Measurements from ENCODE around the gene MBD3.
A peak's percentile ranks its signal among the peaks of the same experiment; 100 is the strongest.
"Not testable (repeated sequence)": the region's sequence is repeated elsewhere in the genome, so short reads cannot be mapped to it uniquely, and the experiment has no call there.

The MBD3 gene, protein sequence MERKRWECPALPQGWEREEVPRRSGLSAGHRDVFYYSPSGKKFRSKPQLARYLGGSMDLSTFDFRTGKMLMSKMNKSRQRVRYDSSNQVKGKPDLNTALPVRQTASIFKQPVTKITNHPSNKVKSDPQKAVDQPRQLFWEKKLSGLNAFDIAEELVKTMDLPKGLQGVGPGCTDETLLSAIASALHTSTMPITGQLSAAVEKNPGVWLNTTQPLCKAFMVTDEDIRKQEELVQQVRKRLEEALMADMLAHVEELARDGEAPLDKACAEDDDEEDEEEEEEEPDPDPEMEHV

DNA sequence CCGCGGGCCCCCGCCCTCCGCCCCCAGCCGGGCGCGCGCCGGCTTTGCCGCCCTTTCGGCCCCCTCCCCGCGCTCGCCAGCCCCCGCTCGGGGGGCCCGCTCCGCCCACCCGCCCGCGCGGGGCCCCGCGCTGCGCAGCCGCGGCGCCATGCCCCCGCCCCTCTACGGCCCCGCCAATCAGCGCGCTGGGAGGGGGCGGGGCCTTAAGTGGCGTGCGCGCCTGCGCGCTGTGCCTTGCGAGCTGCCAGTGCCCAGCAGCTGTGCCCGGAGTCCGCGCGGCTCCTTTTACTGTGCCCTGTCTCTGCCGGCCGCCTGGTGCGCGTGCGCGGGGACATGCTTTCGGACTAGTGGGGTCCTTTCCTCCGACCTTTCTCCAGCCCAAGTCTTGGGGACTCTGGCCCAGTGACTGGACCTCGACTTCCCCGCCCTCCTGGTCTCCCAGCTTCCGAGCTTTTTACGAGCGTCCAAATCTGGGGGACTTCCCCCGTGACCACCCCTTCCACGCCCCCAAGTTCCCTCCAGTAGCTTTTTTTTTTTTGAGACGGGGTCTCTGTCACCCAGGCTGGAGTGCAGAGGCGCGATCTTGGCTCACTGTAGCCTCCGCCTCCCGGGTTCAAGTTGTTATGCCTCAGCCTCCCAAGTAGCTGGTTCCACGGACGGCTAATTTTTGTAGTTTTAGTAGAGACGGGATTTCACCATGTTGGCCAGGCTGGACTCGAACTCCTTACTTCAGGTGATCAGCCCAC is at the start of gene MBD3:
MBD3 (minus strand) TSS at position 111 of the 746 bp plus-strand sequence. CDS start 234 bp downstream, outside the sequence.
- no peaks in the 10 kb centered on the region for H3K9me3 ChIP-seq (ENCODE audit: control insufficient read depth in 5 of 5, low read length in 5 of 5)

DNA sequence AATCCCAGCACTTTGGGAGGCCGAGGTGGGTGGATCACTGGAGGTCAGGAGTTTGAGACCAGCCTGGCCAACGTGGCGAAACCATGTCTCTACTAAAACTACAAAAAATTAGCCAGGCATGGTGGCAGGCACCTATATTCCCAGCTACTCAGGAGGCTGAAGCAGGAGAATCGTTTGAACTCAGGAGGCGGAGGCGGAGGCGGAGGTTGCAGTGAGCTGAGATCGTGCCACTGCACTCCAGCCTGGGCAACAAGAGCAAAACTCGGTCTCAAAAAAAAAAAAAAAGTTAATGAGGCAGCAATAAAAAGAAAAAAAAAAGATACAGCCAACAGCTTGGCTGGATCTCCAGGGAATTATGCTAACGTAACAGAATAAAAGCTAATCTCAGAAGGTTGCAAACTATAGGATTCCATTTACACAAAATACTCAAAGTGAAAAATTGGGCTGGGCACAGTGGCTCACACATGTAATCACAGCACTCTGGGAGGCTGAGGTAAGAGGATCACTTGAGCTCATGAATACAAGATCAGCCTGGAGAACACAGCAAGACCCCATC is 48.3 kb upstream of the MBD3 start:
- H3K9me3 ChIP-seq (ENCODE audit: control insufficient read depth in 5 of 5, low read length in 5 of 5); H3K27ac ChIP-seq (ENCODE audit: low read depth, low read length); H3K27me3 ChIP-seq (ENCODE audit: control insufficient read depth in 5 of 5, insufficient read depth in 4 of 5, low read length in 5 of 5); H3K4me1 ChIP-seq (ENCODE audit: control insufficient read depth in 5 of 5, insufficient read depth in 5 of 5, low read length in 5 of 5); H3K9ac ChIP-seq (ENCODE audit: low read length in 5 of 5); H3K4me3 ChIP-seq (ENCODE audit: low read depth in 1 of 5, low read length in 5 of 5): not testable (repeated sequence)
- H3K36me3 ChIP-seq (ENCODE audit: control insufficient read depth in 5 of 5, insufficient read depth in 5 of 5, low read length in 5 of 5) = peaks cover 0 to 72% (median 34%) of the 10 kb centered on the region in 5 donors

More for the DNA sequence above, at the start of gene MBD3:
- H3K9ac ChIP-seq (ENCODE audit: low read length in 5 of 5) = peak within 1 kb of the TSS; percentile 79 to 97 (median 93)
- H3K27ac ChIP-seq (ENCODE audit: low read depth, low read length) = peak within 1 kb of the TSS; percentile 69
- no peaks in the 10 kb centered on the region for H3K27me3 ChIP-seq (ENCODE audit: control insufficient read depth in 5 of 5, insufficient read depth in 4 of 5, low read length in 5 of 5)
- peaks cover 0 to 16% (median 13%) of the 10 kb centered on the region in 5 donors for H3K36me3 ChIP-seq (ENCODE audit: control insufficient read depth in 5 of 5, insufficient read depth in 5 of 5, low read length in 5 of 5)
- peak within 1 kb of the TSS; percentile 70 to 80 (median 78) for H3K4me3 ChIP-seq (ENCODE audit: low read depth in 1 of 5, low read length in 5 of 5)
- peaks cover 3 to 43% (median 31%) of the 10 kb centered on the region in 5 donors for H3K4me1 ChIP-seq (ENCODE audit: control insufficient read depth in 5 of 5, insufficient read depth in 5 of 5, low read length in 5 of 5)

DNA sequence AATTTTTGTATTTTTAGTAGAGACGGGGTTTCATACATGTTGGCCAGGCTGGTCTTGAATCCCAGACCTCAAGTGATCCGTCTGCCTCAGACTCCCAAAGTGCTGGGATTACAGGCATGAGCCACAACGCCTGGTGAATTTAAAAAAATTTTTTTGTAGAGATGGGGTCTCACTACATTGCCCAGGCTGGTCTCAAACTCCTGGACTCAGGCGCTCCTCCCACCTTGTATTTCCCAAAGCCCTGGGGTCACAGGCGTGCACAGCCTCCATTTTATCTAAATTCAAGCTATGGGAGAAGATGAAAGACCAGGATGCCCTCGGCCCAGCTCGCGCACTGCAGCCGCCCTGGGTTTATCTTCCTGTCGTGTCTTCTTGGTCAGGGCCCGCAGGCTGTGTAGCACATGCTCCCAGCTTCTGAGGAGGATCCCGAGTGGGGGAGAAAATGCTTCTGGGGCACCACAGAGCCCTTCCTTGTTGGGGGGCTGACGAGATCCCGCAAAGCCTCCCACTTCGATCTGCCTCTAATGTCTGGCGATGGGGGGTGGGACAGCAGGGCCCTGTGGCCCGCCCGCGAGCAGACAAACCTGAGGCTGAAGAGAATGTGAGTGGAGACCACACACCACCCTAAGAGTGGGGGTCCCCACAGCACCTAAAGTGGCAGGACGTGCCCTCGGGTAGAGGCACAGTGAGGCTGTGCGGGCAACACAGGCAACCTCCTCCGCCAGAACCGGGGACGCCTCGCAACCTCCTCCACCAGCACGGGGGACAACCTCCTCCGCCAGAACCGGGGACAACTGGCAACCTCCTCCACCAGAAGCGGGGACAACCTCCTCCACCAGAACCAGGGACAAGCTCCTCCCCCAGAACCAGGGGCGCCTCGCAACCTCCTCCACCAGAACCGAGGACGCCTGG is 43.9 kb upstream of the MBD3 start:
- Histone ChIP-seq H3K36me3 (ENCODE audit: control insufficient read depth in 5 of 5, insufficient read depth in 5 of 5, low read length in 5 of 5) (peaks cover 0 to 57% (median 24%) of the 10 kb centered on the region in 5 donors), H3K9me3 (ENCODE audit: control insufficient read depth in 5 of 5, low read length in 5 of 5) (peaks cover 0 to 4% (median 3%) of the 10 kb centered on the region in 5 donors), H3K27ac (ENCODE audit: low read depth, low read length) (no peak overlapping the region), H3K4me3 (ENCODE audit: low read depth in 1 of 5, low read length in 5 of 5) (no peak overlapping the region), H3K27me3 (ENCODE audit: control insufficient read depth in 5 of 5, insufficient read depth in 4 of 5, low read length in 5 of 5) (no peaks in the 10 kb centered on the region), H3K9ac (ENCODE audit: low read length in 5 of 5) (no peak overlapping the region), H3K4me1 (ENCODE audit: control insufficient read depth in 5 of 5, insufficient read depth in 5 of 5, low read length in 5 of 5) (no peaks in the 10 kb centered on the region)

DNA sequence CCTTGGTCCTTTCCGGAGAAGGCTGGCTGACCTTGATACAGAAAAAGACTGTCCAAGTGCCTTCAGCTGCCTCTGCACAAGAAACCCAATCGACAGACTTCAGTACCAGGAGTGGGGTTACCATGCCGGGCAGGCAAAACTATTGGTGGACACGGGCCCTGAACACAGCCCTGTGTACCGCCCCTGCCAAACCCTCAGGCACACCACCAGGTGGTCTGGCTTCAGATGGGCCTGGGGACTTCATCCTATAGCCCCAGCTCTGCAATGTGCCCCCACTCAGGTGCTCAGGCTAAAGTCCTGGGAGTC is 42.2 kb upstream of the MBD3 start:
- Histone ChIP-seq H3K9me3 (ENCODE audit: control insufficient read depth in 5 of 5, low read length in 5 of 5) (peaks cover 0 to 4% (median 3%) of the 10 kb centered on the region in 5 donors), H3K36me3 (ENCODE audit: control insufficient read depth in 5 of 5, insufficient read depth in 5 of 5, low read length in 5 of 5) (peaks cover 0 to 66% (median 24%) of the 10 kb centered on the region in 5 donors), H3K4me1 (ENCODE audit: control insufficient read depth in 5 of 5, insufficient read depth in 5 of 5, low read length in 5 of 5) (no peaks in the 10 kb centered on the region), H3K4me3 (ENCODE audit: low read depth in 1 of 5, low read length in 5 of 5) (no peak overlapping the region), H3K9ac (ENCODE audit: low read length in 5 of 5) (no peak overlapping the region), H3K27me3 (ENCODE audit: control insufficient read depth in 5 of 5, insufficient read depth in 4 of 5, low read length in 5 of 5) (no peaks in the 10 kb centered on the region), H3K27ac (ENCODE audit: low read depth, low read length) (no peak overlapping the region)

DNA sequence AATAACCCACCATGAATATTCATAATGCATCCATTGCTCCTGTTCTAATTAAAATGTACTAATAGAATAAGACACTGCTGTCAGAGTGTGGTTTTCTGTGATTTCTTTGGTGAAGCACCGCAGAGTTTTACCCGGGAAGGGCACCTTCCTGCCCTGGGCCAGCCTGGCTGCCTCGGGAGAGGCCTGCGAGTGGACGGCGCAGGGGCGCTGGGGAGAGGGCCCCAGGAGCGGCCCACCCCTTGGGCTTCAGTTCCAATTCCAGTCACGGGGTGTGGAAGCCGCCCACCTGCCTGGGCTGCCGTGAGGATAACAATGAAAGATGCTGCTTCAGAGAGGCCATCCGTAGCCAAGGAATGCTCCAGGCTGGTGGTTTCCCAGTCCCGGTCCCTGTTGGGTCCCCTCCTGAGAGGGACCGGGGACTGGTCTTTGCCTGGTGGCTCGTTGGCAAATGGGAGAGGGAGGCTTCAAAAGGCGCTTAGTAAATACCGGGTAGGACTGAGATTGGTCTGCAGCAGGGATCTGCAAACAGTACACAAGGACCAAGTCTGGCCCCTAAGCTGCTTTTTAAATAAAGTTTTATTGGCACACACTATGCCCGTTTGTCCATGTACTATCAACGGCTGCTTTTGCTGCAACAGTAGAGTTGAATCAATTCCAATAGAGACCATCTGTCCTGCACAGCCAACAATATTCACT is 41.7 kb upstream of the MBD3 start:
- Histone ChIP-seq H3K36me3 (ENCODE audit: control insufficient read depth in 5 of 5, insufficient read depth in 5 of 5, low read length in 5 of 5) (peaks cover 0 to 65% (median 23%) of the 10 kb centered on the region in 5 donors), H3K4me1 (ENCODE audit: control insufficient read depth in 5 of 5, insufficient read depth in 5 of 5, low read length in 5 of 5) (no peaks in the 10 kb centered on the region), H3K27ac (ENCODE audit: low read depth, low read length) (no peak overlapping the region), H3K9me3 (ENCODE audit: control insufficient read depth in 5 of 5, low read length in 5 of 5) (peaks cover 0 to 4% (median 3%) of the 10 kb centered on the region in 5 donors), H3K9ac (ENCODE audit: low read length in 5 of 5) (no peak overlapping the region), H3K27me3 (ENCODE audit: control insufficient read depth in 5 of 5, insufficient read depth in 4 of 5, low read length in 5 of 5) (no peaks in the 10 kb centered on the region), H3K4me3 (ENCODE audit: low read depth in 1 of 5, low read length in 5 of 5) (no peak overlapping the region)

DNA sequence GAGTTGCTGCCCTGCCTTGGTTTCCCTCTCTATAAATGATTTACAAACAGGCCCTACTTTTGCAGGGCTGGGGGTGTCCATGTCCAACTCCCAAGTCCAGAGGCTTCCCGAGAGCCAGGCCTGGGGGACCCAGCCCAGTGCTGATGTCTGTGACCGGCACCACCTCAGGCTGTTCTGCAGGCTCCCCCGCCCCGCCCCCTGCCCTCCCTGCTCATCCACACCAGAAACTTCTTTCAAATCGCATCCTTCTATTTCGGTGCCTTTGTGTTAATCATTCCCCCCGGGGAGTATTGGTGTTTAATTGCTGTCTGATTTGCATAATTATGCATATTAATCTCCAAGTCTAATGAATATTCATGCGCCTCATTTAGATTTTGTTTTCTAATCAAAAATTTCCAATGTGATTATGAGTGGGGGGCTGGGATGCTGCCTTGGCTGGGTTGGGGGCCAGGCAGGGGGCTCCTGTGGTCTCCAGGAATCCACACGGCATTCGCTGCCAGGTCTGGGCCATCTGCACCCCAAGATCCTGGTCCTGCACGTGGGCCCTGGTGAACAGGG is 40.7 kb upstream of the MBD3 start:
- H3K27ac ChIP-seq (ENCODE audit: low read depth, low read length) = no peak overlapping the region
- no peaks in the 10 kb centered on the region for H3K27me3 ChIP-seq (ENCODE audit: control insufficient read depth in 5 of 5, insufficient read depth in 4 of 5, low read length in 5 of 5)
- H3K4me1 ChIP-seq (ENCODE audit: control insufficient read depth in 5 of 5, insufficient read depth in 5 of 5, low read length in 5 of 5) = no peaks in the 10 kb centered on the region
- no peak overlapping the region for H3K4me3 ChIP-seq (ENCODE audit: low read depth in 1 of 5, low read length in 5 of 5)
- H3K9ac ChIP-seq (ENCODE audit: low read length in 5 of 5) = no peak overlapping the region
- H3K36me3 ChIP-seq (ENCODE audit: control insufficient read depth in 5 of 5, insufficient read depth in 5 of 5, low read length in 5 of 5) = peaks cover 0 to 54% (median 17%) of the 10 kb centered on the region in 5 donors
- peaks cover 0 to 4% (median 3%) of the 10 kb centered on the region in 5 donors for H3K9me3 ChIP-seq (ENCODE audit: control insufficient read depth in 5 of 5, low read length in 5 of 5)

DNA sequence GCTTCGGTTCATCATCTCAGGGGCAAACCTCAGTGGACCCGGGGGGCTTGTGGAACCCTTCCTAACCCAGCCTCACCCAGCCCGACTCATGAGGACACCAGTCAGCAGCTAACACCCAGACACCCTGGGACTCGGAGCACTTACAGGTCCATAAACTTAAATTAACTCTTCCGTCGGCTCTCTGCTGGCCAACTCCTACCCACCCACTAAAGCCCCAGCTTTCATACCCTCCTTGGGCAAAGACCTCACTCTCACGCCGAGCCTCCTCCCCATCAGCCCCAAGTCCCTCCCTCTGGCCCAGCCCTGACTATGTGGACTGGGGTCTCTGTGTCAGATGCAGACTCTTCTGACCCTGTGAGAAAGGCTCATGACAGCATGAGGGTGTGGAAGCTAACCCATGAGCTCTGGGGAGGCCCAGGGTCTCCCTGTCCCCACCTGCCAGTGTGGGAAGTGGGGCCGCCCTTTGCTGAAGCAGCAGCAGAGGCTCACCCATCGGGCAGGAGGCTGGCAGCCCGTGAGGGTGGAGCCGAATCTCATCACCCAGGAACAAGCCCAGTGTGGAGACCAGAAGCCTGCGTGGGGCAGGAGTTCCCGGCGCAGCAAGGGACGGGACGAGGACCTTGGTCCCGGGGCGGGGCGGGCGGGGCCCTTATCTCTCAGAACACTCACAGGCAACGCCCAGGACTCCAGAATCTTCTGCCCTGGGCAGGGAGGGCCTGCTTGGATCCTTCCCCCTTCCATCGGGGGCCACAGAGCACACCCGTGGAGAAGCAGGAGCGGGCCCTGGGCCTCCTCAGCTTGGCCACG is 40.0 kb upstream of the MBD3 start:
- peaks cover 0 to 4% (median 3%) of the 10 kb centered on the region in 5 donors for H3K9me3 ChIP-seq (ENCODE audit: control insufficient read depth in 5 of 5, low read length in 5 of 5)
- H3K27ac ChIP-seq (ENCODE audit: low read depth, low read length) = no peak overlapping the region
- peaks cover 0 to 48% (median 17%) of the 10 kb centered on the region in 5 donors for H3K36me3 ChIP-seq (ENCODE audit: control insufficient read depth in 5 of 5, insufficient read depth in 5 of 5, low read length in 5 of 5)
- no peak overlapping the region for H3K4me3 ChIP-seq (ENCODE audit: low read depth in 1 of 5, low read length in 5 of 5)
- no peak overlapping the region for H3K9ac ChIP-seq (ENCODE audit: low read length in 5 of 5)
- H3K27me3 ChIP-seq (ENCODE audit: control insufficient read depth in 5 of 5, insufficient read depth in 4 of 5, low read length in 5 of 5) = no peaks in the 10 kb centered on the region
- no peaks in the 10 kb centered on the region for H3K4me1 ChIP-seq (ENCODE audit: control insufficient read depth in 5 of 5, insufficient read depth in 5 of 5, low read length in 5 of 5)

DNA sequence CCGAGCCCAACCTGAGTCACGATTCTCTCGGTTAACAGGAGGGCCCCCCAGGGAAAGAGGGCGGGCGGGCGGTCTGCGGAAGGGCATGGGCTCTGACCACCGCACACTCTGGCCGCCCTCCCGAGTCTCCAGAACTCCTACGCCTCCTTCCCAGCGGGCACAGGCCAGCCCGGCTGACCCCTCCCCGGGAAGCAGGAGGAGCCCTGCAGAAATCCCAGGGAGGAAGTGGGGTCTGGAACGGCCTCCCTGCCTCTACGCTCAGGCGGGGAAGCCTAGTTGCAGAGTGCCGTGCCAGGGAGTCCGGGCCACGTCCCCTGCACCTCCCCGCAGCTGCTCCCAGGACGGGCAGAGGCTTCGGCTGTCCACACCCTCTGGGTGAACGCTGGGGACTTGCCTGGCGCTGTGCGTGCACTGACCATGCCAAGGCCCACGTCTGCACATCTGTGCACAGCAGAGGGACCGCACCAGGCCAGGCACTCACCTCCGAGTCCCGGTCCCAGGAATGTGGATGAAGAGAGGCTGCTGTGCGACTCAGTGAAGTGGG is 39.0 kb upstream of the MBD3 start:
- Histone ChIP-seq H3K36me3 (ENCODE audit: control insufficient read depth in 5 of 5, insufficient read depth in 5 of 5, low read length in 5 of 5) (peaks cover 0 to 48% (median 18%) of the 10 kb centered on the region in 5 donors), H3K9ac (ENCODE audit: low read length in 5 of 5) (no peak overlapping the region), H3K27ac (ENCODE audit: low read depth, low read length) (no peak overlapping the region), H3K27me3 (ENCODE audit: control insufficient read depth in 5 of 5, insufficient read depth in 4 of 5, low read length in 5 of 5) (no peaks in the 10 kb centered on the region), H3K4me3 (ENCODE audit: low read depth in 1 of 5, low read length in 5 of 5) (no peak overlapping the region), H3K4me1 (ENCODE audit: control insufficient read depth in 5 of 5, insufficient read depth in 5 of 5, low read length in 5 of 5) (no peaks in the 10 kb centered on the region), H3K9me3 (ENCODE audit: control insufficient read depth in 5 of 5, low read length in 5 of 5) (peaks cover 0 to 4% (median 3%) of the 10 kb centered on the region in 5 donors)
